SK-N-DZ (cell line): ENCODE data around the gene MYH14.
"Not testable (repeated sequence)": the region's sequence is repeated elsewhere in the genome, so short reads cannot be mapped to it uniquely, and the experiment has no call there.

Experiments used
- DNase-seq: peaks from one replicate; pipeline ENCODE4 v3.0.0-alpha.2; 2015; ENCODE audit warnings: low spot score

The MYH14 gene

DNA sequence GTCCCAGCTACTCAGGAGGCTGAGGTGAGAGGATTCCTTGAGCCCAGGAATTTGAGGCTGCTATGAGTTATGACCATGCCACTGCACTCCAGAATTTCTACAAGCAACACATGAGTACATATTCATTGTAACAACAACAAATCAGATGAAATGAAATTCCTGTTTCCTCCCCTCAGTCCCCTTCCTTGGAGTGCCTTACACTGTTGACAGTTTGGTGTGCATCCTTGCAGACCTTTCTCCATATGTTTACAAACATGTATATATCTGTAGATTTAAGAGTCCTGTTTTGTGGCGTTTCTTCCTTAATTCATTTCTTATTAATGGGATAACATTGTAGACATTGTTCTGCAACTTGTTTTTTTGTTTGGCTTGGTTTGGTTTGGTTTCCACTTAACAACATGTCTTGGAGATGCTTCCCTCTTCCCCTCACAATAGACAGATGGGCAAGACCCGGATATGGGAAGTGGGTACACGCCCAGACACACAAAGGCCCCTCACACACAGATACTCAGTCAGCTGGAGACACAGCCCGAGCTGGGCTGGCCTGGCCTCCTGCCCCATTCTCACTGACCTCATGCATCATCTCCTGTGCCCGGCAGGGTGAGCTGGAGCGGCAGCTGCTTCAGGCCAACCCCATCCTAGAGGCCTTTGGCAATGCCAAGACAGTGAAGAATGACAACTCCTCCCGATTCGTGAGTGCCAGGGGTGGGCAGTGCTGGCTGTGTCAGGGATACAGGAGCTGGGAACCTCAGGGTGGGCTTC lies 21.7 kb downstream of the MYH14 start:
- no peak for DNase-seq

DNA sequence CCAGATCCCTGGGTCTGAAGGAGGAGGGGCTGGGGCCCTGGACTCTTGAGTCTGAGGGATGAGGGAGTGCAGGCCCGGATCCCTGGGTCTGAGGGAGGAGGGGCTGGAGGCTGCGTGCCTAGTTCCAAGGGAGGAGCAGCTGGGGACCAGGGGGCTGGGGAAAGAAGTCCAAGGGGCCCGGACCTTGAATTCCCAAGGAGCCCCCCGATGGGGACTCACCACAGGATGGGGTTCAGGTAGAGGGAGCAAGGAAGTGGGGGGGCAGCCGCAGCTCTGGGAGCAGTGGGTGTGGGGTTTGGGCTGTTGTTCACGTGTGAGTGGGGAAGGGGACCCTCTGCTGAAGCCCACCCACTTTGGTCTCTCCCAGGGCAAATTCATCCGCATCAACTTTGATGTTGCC lies 23.1 kb downstream of the MYH14 start:
- no peak for DNase-seq

DNA sequence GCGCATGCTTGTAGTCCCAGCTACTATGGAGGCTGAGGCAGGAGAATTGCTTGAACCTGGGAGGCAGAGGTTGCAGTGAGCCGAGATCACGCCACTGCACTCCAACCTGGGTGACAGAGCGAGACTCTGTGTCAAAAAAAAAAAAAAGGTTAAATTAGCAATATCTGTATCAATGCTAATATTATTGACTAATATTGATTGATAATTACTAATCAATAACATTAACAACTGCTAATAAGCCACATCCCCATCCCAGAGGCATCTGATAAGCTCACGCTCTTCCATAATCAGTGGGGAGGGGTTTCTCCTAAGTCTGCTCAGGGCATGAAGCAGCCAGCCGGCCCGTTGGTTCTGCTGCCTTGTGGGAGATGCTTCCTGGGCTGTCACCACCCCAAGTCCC lies 24.7 kb downstream of the MYH14 start:
- DNase-seq = not testable (repeated sequence)

DNA sequence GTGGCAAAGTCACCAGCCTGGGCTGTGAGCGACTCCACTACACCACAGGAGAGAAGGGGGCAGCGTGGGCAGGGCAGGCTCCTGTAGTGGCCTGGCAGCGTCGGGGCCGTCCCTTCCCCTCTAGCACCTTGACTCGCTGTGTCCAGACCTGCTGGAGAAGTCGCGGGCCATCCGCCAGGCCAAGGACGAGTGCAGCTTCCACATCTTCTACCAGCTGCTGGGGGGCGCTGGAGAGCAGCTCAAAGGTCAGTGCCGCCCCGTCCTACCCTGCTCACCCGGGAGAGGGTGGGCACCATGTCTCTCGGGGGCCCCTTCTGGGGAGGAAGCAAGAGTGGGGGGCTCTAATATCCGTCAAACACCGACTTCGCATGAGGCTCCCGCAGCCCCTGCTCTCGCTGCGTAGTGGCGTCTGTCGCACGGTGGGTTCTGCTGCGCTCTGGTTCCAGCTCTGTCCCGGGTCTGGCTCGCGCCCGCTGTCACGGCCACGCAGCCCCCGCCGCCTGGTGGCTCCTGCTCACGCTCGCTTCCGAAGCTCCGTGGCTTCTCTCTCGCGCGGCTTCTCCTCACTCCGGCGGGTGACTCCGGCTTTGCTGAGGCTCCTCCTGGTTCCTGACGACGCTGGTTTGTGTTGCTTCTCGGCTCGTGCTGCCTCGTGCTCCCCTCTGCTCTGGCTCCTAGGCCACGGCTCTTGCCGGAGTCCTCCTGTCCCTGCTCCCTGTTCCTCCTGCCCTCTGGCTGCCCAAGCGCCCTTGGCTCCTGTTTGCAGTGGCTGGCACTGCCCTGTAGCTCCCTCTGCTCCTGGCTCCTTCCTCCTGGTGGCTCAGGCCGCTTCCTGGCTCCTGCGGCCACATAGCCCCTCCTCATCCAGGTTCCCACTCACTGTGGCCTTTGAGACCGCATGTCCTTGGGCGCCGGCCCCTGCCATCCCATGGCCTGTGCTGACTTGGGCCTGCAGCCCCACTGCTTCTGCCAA lies 27.2 kb downstream of the MYH14 start:
- no peak for DNase-seq

DNA sequence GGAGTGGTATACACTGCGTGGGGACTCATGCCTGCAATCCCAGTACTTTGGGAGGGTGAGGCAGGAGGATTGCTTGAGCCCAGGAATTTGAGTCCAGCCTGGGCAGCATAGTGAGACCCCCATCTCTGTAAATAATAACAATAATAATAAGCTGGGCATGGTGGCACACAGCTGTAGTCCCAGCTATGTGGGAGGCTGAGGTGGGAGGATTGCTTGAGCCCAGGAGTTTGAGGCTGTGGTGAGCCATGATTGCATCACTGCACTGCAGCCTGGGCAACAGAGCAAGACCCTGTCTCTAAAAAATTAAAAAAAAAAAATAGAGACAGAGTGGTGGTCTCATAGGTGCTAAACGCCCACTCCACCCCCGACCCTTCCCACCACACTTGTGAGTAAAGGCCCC lies 28.0 kb downstream of the MYH14 start:
- DNase-seq = not testable (repeated sequence)

DNA sequence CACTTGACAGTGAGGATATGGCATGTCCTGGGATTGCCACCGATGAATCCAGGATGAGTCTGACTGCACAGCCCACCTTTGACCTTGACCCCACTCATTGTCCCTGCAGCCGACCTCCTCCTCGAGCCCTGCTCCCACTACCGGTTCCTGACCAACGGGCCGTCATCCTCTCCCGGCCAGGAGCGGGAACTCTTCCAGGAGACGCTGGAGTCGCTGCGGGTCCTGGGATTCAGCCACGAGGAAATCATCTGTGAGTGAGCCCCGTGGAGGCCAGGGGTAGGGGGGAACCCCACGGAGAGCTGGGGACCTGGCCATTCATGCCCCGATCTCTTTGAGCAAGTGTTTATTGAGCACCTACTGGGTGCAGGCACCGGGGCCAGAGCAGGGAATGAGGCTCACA lies 28.4 kb downstream of the MYH14 start:
- DNase-seq = no peak

DNA sequence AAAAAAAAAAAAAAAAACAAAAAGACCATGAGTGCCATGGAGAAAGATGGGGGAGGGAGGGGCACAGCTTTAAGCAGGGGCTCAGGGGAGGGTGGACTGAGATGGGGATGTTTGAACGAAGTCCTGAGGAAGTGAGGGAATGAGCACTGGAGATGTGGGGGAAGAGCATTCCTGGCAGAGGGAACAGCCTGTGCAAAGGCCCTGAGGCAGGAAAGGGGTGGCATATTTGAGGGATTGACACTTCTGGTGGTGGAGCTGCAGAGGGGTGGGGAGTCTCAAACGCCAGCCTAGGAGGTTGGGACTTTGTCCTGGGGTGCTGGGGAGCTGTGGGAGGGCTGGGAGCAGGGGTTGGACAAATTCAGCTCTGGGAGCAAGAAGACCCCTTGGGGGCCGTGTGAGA lies 29.2 kb downstream of the MYH14 start:
- no peak for DNase-seq

DNA sequence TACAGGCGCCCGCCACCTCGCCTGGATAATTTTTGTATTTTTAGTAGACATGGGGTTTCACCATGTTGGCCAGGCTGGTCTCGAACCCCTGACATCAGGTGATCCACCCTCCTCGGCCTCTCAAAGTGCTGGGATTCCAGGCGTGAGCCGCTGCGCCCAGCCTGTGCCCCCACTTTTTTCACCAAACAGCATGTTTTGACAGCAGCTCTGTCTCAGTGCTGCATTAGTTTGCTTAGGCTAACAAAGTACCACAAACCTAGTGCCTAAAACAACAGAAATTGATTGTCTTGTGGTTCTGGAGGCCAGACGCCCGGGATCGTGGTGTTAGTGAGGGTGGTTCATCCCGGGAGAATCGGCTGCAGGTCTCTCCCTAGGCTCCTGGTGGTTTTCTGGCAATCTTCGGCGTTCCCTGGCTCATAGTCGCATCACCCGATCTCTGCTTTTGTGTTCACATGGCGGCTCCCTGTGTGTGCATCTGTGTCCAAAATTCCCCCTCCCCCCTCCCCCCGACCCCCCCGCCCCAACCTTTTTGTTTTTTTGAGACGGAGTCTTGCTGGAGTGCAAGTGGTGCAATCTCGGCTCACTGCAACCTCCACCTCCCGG lies 30.0 kb downstream of the MYH14 start:
- no peak for DNase-seq

DNA sequence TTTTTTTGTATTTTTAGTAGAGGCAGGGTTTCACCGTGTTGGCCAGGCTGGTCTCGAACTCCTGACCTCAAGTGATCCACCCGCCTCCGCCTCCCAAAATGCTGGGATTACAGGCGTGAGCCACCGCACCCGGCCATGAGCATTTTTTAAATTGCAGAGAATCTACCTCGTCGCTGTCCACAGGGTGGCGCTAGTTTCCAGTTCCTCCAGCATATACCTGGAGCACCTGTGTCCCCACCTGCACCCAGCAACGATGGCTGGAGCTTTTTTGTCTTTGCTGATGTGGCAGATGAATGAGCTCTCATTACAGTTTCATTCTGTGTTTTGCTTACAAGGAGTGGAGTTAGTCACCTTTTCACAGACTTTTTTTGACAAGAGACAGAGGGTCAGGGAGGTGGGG lies 34.1 kb downstream of the MYH14 start:
- not testable (repeated sequence) for DNase-seq

DNA sequence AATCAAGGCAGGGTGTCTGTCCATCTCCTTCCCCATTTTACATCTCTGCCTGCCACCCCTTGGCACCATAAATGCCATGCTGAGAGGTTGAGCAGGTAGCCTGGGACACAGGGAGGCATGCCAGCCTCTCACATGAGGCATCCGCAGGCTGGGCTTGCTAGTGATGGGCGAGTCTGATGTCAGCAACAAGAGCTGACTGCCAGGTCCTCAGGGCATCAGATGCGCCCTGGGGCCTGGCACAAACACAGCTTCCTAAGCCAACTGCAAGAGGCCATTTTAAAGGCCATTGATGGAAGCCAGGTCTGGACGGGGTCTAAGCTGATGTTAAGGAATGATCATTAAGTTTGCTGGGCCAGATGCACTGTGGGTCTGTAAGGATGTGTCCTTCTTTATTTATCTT lies 34.6 kb downstream of the MYH14 start:
- DNase-seq = no peak

DNA sequence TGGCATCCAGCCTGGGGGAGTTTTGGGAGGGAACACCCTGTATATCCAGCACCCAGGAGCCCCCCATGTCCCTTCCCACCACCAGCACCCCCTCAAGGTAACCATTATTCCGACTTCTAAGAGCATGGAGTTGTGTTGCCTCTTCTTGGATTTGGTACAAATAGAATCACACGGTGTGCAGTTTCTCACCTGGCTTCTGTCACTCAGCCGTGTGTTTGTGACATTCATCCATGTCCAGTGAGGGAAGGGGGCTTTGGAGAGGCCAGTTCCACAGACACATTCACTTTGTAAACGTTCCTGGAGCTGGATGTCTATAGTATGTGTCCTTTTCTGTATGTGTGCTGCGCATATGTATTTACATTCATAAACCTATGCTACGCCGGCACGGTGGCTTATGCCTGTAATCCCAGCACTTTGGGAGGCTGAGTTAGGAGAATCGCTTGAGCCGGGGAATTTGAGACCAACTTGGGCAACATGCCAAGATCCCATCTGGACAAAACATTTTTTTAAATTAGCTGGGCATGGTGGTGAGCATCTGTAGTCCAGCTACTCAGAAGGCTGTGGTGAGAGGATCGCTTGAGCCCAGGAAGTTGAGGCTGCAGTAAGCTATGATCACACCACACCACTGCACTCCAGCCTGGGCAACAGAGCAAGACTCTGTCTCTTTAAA lies 36.6 kb downstream of the MYH14 start:
- no peak for DNase-seq

DNA sequence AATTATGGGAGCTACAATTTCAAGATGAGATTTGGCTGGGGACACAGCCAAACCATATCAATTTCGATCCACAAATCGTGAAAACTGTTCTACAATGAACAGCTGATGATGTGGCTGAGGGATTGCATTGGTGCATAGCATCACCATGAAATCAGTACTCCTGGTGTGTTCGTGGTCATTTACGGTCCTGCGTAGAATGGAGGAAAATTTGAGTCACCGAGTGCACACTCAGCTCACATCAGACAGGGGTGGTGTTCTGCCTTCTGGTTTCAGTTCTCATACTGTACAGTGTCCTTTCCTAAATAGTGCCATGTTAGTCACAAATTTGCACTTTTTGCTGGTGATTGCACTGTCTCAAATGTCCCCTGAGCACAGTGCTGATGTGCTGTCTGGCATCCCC lies 39.2 kb downstream of the MYH14 start:
- DNase-seq = no peak

DNA sequence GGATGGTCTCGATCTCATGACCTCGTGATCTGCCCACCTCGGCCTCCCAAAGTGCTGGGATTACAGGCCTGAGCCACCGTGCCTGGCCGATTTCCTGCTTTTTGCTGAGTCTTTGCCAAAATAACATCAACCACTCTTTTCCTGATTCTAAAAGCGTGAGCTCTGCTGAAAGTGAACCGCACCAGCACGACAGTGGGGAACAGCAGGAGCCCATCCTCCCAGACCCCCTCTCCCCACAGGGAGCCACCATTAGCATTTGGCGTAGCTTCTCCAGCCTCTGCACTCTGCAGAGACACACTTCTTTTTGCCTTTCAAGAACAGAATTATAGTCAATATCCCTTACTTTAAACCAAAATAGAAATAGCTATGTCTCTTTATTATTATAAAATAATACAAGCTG lies 41.3 kb downstream of the MYH14 start:
- no peak for DNase-seq

DNA sequence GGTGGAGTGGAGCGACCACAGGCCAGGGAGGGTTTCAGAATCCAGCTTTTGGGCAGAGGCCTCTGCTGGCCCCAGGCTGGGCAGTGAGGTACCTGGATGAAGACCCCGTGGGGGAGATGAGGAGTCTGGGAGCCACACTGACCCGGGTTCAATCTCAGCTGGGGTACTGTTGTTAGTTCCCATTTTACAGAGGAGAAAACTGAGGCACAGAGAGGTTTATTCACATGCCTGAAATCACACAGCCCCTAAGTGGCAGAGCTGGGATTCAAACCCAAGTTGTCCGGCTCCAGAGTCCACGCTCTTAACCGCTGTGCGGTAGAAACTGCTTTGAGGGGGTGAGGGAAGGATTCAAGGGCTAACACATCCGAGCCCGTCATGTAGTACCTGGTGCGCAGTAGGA lies 45.0 kb downstream of the MYH14 start:
- no peak for DNase-seq

DNA sequence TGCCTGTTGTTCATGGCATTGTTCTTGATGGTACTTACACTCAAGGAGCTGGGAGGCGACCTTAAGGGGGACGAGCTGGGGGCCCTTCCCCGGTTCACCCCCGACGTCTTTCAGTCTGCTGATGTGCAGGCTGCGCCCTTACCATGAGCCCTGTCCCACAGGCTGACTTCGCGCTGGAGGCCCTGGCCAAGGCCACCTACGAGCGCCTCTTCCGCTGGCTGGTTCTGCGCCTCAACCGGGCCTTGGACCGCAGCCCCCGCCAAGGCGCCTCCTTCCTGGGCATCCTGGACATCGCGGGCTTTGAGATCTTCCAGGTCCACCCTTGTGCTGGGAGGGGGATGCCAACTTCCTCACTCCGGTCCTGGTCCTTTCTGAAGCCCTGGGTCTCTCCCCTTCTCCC lies 45.4 kb downstream of the MYH14 start:
- DNase-seq = no peak

DNA sequence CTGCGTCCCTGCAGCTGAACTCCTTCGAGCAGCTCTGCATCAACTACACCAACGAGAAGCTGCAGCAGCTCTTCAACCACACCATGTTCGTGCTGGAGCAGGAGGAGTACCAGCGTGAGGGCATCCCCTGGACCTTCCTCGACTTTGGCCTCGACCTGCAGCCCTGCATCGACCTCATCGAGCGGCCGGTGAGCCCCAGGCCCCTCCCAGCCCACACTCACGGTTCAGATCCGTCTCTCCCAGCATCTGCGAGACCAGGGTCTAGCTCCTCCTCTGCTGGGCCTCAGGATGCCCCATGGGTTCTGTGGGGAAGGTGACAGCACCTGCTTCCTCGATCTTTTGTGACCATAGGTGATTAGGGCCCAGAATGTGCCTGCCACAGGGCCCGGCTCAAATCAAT lies 46.2 kb downstream of the MYH14 start:
- DNase-seq = no peak

DNA sequence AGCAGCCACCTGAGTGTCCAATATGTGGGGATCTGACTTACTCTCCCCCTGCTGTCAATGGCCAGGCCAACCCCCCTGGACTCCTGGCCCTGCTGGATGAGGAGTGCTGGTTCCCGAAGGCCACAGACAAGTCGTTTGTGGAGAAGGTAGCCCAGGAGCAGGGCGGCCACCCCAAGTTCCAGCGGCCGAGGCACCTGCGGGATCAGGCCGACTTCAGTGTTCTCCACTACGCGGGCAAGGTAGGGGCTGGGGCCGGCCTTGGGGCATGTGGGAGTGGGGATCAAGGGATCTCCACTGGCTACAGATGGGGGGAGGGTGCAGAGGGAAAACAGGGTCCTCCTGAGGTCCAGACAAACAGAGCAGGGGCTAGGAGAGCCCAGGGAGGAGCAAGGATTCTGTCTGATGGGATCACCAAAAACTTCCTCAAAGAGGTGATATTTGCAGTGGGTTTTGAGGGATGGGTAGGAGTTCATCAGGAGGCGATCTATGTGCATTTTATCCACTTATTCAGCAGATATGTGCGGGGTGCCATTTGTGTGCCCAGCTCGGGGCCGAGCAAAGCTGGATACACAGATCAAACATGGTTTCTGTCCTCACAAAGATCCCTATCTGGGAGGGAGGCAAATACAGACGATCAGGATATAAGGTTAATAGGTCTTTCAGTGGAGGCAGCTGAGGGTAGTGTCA lies 47.2 kb downstream of the MYH14 start:
- DNase-seq = no peak

DNA sequence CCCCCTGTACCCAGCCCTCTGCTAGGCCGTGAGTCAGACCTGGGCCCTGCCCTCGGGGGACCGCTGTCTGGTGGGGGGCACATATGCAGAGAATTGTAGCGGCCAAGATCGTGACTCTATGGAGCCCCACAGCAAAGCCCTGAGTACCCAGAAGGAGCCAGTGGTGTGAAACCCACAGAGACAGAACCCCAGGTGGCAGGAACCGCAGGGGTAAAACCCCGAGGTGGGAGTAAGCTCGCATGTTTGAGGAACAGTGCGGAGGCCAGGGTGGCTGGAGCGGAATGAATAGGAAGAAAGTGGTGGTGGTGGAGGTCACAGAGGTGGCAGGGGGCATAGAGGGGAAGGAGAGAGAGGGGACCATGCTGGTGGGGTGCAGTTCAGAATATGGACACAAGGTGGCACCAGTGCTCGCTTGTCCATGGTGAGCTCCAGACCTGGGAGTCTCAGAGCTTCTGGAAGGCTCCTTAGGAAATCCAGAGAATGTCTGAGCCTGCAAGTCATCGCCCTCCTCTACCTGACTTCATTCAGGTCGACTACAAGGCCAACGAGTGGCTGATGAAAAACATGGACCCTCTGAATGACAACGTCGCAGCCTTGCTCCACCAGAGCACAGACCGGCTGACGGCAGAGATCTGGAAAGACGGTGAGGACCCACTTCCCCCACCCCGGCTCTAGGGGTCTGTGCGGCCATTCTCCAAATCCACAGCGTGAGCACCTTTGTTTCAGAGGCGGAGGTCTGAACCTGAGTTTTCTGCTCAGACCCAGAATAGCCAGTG lies 48.9 kb downstream of the MYH14 start:
- no peak for DNase-seq

DNA sequence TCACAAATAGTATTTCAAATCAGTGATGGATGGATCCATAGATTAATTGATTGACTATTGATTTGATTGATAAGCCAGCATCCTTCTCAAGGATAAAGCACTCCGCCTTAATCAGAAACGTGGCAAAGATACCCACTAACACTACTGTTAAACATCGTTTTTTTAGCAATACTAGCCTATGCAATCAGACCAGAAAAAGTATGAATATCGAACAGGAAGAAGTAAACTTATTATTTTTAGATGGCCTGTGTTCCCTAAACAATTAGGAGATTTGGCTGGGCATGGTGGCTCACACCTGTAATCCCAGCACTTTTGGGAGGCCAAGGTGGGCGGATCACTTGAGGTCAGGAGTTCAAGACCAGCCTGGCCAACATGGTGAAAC lies 49.5 kb downstream of the MYH14 start:
- DNase-seq = no peak

DNA sequence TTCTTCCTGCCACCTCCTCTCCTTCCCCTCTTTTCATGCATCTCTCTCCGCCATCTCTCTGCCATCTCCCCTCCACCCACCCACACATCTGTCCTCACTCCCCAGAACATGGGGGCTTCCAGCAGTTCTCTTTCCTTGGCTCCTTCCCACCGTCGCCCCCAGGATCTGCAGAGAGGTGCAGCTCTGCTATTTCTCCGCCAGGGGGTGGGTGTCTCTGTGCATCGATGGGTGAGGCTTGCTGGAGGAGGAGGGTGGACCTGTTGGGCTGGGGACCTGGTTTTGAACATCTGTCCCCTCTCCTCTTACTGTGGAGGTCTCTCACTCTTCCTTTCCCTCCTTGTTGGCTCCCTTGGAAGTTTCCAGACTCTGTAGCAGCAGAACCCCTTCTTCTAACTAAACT lies 51.7 kb downstream of the MYH14 start:
- no peak for DNase-seq

DNA sequence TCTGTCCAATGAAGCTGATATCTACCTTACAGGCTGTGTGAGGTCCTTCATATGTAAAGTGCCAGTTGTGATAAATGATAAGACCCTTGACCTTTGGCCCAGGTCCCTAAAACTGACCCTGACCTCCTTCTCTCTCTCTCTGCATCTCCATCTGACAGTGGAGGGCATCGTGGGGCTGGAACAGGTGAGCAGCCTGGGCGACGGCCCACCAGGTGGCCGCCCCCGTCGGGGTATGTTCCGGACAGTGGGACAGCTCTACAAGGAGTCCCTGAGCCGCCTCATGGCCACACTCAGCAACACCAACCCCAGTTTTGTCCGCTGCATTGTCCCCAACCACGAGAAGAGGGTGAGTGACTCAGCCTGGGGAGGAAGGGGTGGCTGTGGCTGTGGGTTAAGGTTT lies 53.7 kb downstream of the MYH14 start:
- no peak for DNase-seq
